ENCODE results near the gene SIRT2.

DNA sequence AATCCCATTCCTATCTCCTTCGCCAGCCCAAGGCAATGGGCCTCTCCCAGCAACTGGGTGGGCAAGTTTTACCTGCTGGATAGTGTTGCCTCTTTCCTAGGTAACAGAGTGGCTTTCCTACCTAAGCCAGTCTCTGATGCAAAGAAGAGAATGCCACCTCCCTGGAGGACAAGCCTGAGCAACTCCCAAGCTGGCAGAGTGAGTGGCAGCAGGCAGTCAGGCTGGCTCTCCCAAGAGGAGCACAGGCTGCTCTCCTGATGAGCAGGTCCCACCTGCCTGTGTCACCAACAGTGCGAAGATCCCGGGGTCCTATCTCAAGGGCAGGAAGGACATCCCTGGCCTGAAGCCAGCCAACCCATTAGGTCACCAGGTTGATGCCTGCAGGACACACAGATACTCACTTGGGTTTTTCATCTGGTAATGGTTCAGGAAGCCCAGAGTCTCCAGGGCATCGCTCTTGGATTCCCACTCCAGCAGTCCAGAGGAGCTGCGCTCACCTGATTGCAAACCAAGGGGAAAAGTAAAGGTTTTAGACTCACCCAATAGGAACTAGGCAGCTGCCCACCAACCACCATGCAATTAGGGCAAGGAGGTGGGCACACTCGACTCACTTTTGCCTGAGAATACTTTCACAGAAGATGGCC lies 62.3 kb downstream of the SIRT2 start:
- TF ChIP-seq, protein P1, sequence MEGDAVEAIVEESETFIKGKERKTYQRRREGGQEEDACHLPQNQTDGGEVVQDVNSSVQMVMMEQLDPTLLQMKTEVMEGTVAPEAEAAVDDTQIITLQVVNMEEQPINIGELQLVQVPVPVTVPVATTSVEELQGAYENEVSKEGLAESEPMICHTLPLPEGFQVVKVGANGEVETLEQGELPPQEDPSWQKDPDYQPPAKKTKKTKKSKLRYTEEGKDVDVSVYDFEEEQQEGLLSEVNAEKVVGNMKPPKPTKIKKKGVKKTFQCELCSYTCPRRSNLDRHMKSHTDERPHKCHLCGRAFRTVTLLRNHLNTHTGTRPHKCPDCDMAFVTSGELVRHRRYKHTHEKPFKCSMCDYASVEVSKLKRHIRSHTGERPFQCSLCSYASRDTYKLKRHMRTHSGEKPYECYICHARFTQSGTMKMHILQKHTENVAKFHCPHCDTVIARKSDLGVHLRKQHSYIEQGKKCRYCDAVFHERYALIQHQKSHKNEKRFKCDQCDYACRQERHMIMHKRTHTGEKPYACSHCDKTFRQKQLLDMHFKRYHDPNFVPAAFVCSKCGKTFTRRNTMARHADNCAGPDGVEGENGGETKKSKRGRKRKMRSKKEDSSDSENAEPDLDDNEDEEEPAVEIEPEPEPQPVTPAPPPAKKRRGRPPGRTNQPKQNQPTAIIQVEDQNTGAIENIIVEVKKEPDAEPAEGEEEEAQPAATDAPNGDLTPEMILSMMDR (IDR thresholded peaks at IDR 0.05), result no peak
- TF ChIP-seq EP300 (IDR thresholded peaks at IDR 0.05) (no peak), POLR2A (IDR thresholded peaks at IDR 0.05) (no peak)

All from tibial nerve (tissue), 4 donors.